ENCODE measurements around the gene CAMK2B. TPM values are rescaled to one million over a fixed set of nuclear protein-coding genes. Genes with fewer than 3 reads are reported as not detected.

Gene CAMK2B
- total RNA-seq, 1 experiment from 2014 or later, result 0.34 TPM

DNA sequence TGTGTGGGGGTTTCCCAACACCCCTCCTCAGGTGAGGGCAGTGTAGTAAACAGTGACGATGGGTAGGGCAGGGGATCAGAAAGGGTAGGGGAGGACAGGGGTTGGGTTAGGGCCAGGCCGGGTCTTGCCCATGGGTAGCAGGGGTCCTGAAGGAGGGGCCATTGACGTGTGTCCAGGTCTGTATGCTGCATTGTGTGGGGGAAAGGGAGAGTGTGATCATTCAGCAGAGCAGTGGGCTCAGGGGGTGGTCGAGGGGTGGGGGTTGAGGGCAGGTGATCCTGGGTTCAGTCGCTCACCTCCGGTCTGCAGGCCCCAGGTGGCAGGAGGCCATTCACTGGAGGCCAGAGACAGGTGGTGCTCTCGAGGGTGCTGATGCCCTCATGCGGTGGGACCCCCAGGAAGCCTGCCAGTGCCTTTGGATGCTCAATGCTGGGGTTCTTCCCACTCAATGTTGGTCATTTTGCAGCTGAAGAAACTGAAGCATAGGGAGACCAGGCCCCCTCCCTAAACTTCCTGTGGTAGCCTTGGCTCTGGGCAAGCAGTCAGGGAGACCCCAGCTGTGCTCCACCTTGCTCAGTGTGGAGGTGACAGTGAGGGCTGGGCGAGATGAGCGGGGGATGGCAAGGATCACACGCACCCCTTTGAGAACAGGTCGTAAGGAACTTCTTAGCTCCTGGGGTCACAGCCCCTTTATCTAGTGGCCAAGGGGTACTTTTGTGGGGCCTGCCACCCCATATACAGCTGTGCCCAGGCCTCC is 48.8 kb upstream of the CAMK2B start (continued):
- TF ChIP-seq, protein P1, sequence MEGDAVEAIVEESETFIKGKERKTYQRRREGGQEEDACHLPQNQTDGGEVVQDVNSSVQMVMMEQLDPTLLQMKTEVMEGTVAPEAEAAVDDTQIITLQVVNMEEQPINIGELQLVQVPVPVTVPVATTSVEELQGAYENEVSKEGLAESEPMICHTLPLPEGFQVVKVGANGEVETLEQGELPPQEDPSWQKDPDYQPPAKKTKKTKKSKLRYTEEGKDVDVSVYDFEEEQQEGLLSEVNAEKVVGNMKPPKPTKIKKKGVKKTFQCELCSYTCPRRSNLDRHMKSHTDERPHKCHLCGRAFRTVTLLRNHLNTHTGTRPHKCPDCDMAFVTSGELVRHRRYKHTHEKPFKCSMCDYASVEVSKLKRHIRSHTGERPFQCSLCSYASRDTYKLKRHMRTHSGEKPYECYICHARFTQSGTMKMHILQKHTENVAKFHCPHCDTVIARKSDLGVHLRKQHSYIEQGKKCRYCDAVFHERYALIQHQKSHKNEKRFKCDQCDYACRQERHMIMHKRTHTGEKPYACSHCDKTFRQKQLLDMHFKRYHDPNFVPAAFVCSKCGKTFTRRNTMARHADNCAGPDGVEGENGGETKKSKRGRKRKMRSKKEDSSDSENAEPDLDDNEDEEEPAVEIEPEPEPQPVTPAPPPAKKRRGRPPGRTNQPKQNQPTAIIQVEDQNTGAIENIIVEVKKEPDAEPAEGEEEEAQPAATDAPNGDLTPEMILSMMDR (IDR thresholded peaks at IDR 0.05 in 2 of 3, conservative IDR thresholded peaks at IDR 0.05 in 1 of 3; ENCODE audit: borderline replicate concordance in 1 of 3, insufficient read depth in 1 of 3, low read depth in 2 of 3, low read length in 2 of 3), result no peak
- TF ChIP-seq JUND (IDR thresholded peaks at IDR 0.05), result no peak

DNA sequence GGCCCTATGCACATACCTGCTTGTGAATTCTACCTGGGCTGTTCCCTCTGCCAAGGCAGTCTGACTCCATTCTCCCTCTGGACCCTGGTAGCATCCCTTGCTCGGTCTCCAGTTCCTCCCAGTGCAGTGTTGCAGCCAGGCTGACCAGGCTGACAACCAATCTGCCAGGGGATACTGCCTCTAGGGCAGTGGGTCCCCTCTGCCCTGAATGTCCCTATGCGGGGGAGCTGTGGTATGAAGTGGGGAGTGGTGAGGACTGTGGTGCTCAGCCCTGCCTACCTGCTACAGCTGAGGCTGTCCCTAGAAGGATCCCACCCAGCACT is 48.0 kb upstream of the CAMK2B start:
- no peak overlapping the region for H3K4me2 ChIP-seq (ENCODE audit: low read length)
- ChIA-PET POLR2A (no interaction called here), RAD21 (ENCODE audit: low non-redundant PET in 1 of 2, low total read pairs in 2 of 2, uncharacterized antibody in 2 of 2, unreplicated experiment in 2 of 2) (no interaction called here), CTCF (no interaction called here)
- H3K79me2 ChIP-seq (ENCODE audit: insufficient read depth, low read length), result no peaks in the 10 kb centered on the region
- H3K4me1 ChIP-seq (ENCODE audit: control insufficient read depth in 1 of 2, insufficient read depth in 2 of 2, low read length in 2 of 2), result peaks cover 0 to under 1% of the 10 kb centered on the region in 2 experiments; a peak in 1 of 4 replicates
- TF ChIP-seq POLR2AphosphoS5 (IDR thresholded peaks at IDR 0.05; ENCODE audit: low read depth, low read length), result no peak
- TF ChIP-seq ZNF274 (IDR thresholded peaks at IDR 0.05; ENCODE audit: low read depth, low read length), result no peak
- TF ChIP-seq SRF (IDR thresholded peaks at IDR 0.05; ENCODE audit: low read depth), result no peak
- no peak for TF ChIP-seq EGR1 (IDR thresholded peaks at IDR 0.05; ENCODE audit: low read depth)
- TF ChIP-seq SP1 (IDR thresholded peaks at IDR 0.05; ENCODE audit: low read depth), result no peak
- TF ChIP-seq CEBPB (IDR thresholded peaks at IDR 0.05; ENCODE audit: low read depth), result no peak
- no peaks in the 10 kb centered on the region for H3K9me3 ChIP-seq (ENCODE audit: control insufficient read depth in 1 of 2, insufficient read depth in 1 of 2, low read depth in 1 of 2, low read length in 2 of 2)
- no peaks in the 10 kb centered on the region for H3K36me3 ChIP-seq (ENCODE audit: control insufficient read depth in 1 of 2, insufficient read depth in 2 of 2, low read length in 2 of 2)
- no peaks in the 10 kb centered on the region; the same call in 1 of the 2 replicates for H3K9me2 ChIP-seq (ENCODE audit: insufficient read depth)
- H2AFZ ChIP-seq (ENCODE audit: low read depth, low read length, poor library complexity, severe bottlenecking), result no peak overlapping the region
- no peak overlapping the region for H3K4me3 ChIP-seq (replicated peaks in 1 of 2; ENCODE audit: low read depth in 1 of 2, low read length in 2 of 2)
- intact Hi-C loops (cut with micrococcal nuclease), result no loop called here
- H3K9ac ChIP-seq (ENCODE audit: low read length), result no peak overlapping the region
- no peaks in the 10 kb centered on the region for H4K20me1 ChIP-seq (ENCODE audit: insufficient read depth)
- ATAC-seq (no peak), DNase-seq (ENCODE audit: low read depth, low spot score) (no peak)
- H3K27ac ChIP-seq (ENCODE audit: low read depth, low read length), result no peak overlapping the region
- H3K27me3 ChIP-seq (ENCODE audit: insufficient read depth, low read length), result peaks cover 11% of the 10 kb centered on the region; the same call in 1 of the 2 replicates
- BruUV-seq (replicated peaks), result no TSS peak
